OCI-LY7 (cell line): Measurements from ENCODE around the gene GNAS-AS1. TPM values are rescaled to one million over a fixed set of nuclear protein-coding genes. Genes with fewer than 3 reads are reported as not detected.

ENCODE experiments used
- BruUV-seq: library from RNA; stranded (reverse); fragments of 400-500 nt; replicated peaks from 2 replicates; lab custom pipeline; 2021; lab: Mats Ljungman, UMichigan
- CTCF ChIA-PET: fragments of 300-600 bp; sonication (Branson Sonifier 250); formaldehyde crosslinking; loops from one replicate; lab custom pipeline; 2022; ENCODE audit warnings: antibody characterized with exemption; ENCODE audit not compliant: unreplicated experiment; lab: Charles Lee
- POLR2A ChIA-PET: fragments of 300-600 bp; sonication (Branson Sonifier 250); formaldehyde crosslinking; loops from one replicate; lab custom pipeline; 2022; ENCODE audit warnings: antibody characterized with exemption; lab: Charles Lee
- DNase-seq: peaks from one replicate; pipeline ENCODE4 v3.0.0-alpha.2; 2015; ENCODE audit warnings: low spot score
- H2AFZ ChIP-seq: fragments of 200-600 bp; sonication (generic), shearing (Covaris generic); 2 replicates; pipeline ENCODE4 v1.6.1; 2014; ENCODE audit warnings: mild to moderate bottlenecking, antibody characterized with exemption, low read length, moderate library complexity
- H3K27ac ChIP-seq: fragments of 200-600 bp; sonication (generic); 2 replicates; pipeline ENCODE4 v1.5.1; 2014; ENCODE audit warnings: mixed run types, low read depth, mild to moderate bottlenecking, moderate library complexity, low read length, inconsistent platforms; ENCODE audit not compliant: poor library complexity, severe bottlenecking
- H3K36me3 ChIP-seq: fragments of 200-600 bp; sonication (generic); 2 replicates; pipeline ENCODE4 v1.6.1; 2014; ENCODE audit warnings: mild to moderate bottlenecking, antibody characterized with exemption, low read length, moderate library complexity, mixed read lengths; ENCODE audit not compliant: insufficient read depth
- H3K4me1 ChIP-seq: fragments of 200-600 bp; sonication (generic); 2 replicates; pipeline ENCODE4 v1.5.1; 2014; ENCODE audit warnings: mild to moderate bottlenecking, low read length; ENCODE audit not compliant: insufficient read depth, poor library complexity, severe bottlenecking
- H3K4me2 ChIP-seq: fragments of 200-600 bp; sonication (generic); 2 replicates; pipeline ENCODE4 v1.6.1; 2014; ENCODE audit warnings: mild to moderate bottlenecking, low read length
- H3K4me3 ChIP-seq: fragments of 200-600 bp; sonication (generic); 2 replicates; pipeline ENCODE4 v1.5.1; 2014; ENCODE audit warnings: mild to moderate bottlenecking, low read depth, low read length; ENCODE audit not compliant: poor library complexity, severe bottlenecking
- H3K79me2 ChIP-seq: fragments of 200-600 bp; sonication (generic); 2 replicates; pipeline ENCODE4 v1.6.1; 2016; ENCODE audit warnings: low read depth, mild to moderate bottlenecking, low read length, moderate library complexity, mixed read lengths; ENCODE audit not compliant: insufficient read depth
- H3K9me2 ChIP-seq: fragments of 200-600 bp; sonication (generic); 2 replicates; pipeline ENCODE4 v1.6.1; 2016; ENCODE audit warnings: mild to moderate bottlenecking, low read length, mixed read lengths; ENCODE audit not compliant: insufficient read depth
- H3K9me3 ChIP-seq: fragments of 200-600 bp; sonication (generic); 2 replicates; pipeline ENCODE4 v1.6.1; 2014; ENCODE audit warnings: mild to moderate bottlenecking, mixed run types, low read length, mixed read lengths
- H4K20me1 ChIP-seq: fragments of 200-600 bp; sonication (generic); 2 replicates; pipeline ENCODE4 v1.6.1; 2014; ENCODE audit warnings: mild to moderate bottlenecking, antibody characterized with exemption, low read length, moderate library complexity, mixed read lengths; ENCODE audit not compliant: insufficient read depth
- EZH2phosphoT487 ChIP-seq: fragments of 200-600 bp; sonication (generic); IDR thresholded peaks from 2 replicates; pipeline ENCODE4 v1.6.1; 2018; ENCODE audit warnings: low read depth, borderline replicate concordance, mild to moderate bottlenecking, mixed run types, antibody characterized with exemption, low read length, moderate library complexity, mixed read lengths
- intact Hi-C: fragments of 100-400 bp; cut with micrococcal nuclease; formaldehyde crosslinking; loops from one replicate; pipeline ENCODE4 v1.10.0; 2022; ENCODE audit not compliant: unreplicated experiment
- total RNA-seq, 2 experiments: library from RNA; depleted of rRNA in 1 of 2; stranded (reverse); fragments of >200 nt in 1 of 2; shearing (Covaris generic) in 1 of 2; gene quantifications; 2 replicates each; pipeline ENCODE4 v1.2.3, GENCODE V29; 2014 to 2022
- TF ChIP-seq, protein P1 (sequence below): fragments of 200-600 bp; sonication (generic); conservative IDR thresholded peaks from 2 replicates; pipeline ENCODE4 v1.5.1; 2014; ENCODE audit warnings: mild to moderate bottlenecking, antibody characterized with exemption, low read length, moderate library complexity, mixed read lengths

Gene GNAS-AS1
- total RNA-seq, 2 experiments from 2014 or later = 6.5 to 11.6 TPM

- POLR2A ChIA-PET = no interaction called here
Observed at GRCh38 chr20:58775371-58775770, 75.3 kb downstream of the GNAS-AS1 start.

GRCh38 chr20:58774667-58775263 lies 75.9 kb downstream of the GNAS-AS1 start:
- ChIA-PET CTCF (no interaction called here), POLR2A (no interaction called here)
- intact Hi-C loops = no loop called here
- Histone ChIP-seq H3K4me1 (no peaks in the 10 kb centered on the region), H2AFZ (no peak overlapping the region), H3K27ac (no peak overlapping the region), H3K4me2 (no peak overlapping the region), H3K9me2 (no peaks in the 10 kb centered on the region), H3K79me2 (no peaks in the 10 kb centered on the region), H3K36me3 (no peaks in the 10 kb centered on the region), H4K20me1 (no peaks in the 10 kb centered on the region), H3K4me3 (no peak overlapping the region), H3K9me3 (no peaks in the 10 kb centered on the region)
- BruUV-seq = no TSS peak
- TF ChIP-seq, protein P1, sequence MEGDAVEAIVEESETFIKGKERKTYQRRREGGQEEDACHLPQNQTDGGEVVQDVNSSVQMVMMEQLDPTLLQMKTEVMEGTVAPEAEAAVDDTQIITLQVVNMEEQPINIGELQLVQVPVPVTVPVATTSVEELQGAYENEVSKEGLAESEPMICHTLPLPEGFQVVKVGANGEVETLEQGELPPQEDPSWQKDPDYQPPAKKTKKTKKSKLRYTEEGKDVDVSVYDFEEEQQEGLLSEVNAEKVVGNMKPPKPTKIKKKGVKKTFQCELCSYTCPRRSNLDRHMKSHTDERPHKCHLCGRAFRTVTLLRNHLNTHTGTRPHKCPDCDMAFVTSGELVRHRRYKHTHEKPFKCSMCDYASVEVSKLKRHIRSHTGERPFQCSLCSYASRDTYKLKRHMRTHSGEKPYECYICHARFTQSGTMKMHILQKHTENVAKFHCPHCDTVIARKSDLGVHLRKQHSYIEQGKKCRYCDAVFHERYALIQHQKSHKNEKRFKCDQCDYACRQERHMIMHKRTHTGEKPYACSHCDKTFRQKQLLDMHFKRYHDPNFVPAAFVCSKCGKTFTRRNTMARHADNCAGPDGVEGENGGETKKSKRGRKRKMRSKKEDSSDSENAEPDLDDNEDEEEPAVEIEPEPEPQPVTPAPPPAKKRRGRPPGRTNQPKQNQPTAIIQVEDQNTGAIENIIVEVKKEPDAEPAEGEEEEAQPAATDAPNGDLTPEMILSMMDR = no peak
- TF ChIP-seq EZH2phosphoT487 = no peak
- no peak for DNase-seq

More at GRCh38 chr20:58775371-58775770, 75.3 kb downstream of the GNAS-AS1 start:
- Histone ChIP-seq H3K36me3 (no peaks in the 10 kb centered on the region), H2AFZ (no peak overlapping the region), H3K79me2 (no peaks in the 10 kb centered on the region), H3K4me3 (no peak overlapping the region), H3K9me2 (no peaks in the 10 kb centered on the region), H4K20me1 (no peaks in the 10 kb centered on the region), H3K4me1 (no peaks in the 10 kb centered on the region), H3K27ac (no peak overlapping the region), H3K4me2 (no peak overlapping the region), H3K9me3 (no peaks in the 10 kb centered on the region)
- intact Hi-C loops = no loop called here
- TF ChIP-seq, protein P1 = no peak
- no peak for TF ChIP-seq EZH2phosphoT487
- DNase-seq = no peak
- CTCF ChIA-PET = no interaction called here
- no TSS peak for BruUV-seq

- H2AFZ ChIP-seq = no peak overlapping the region
- no peak for DNase-seq
- no peaks in the 10 kb centered on the region for H3K79me2 ChIP-seq
- ChIA-PET POLR2A (no interaction called here), CTCF (no interaction called here)
- H3K9me2 ChIP-seq = no peaks in the 10 kb centered on the region
- intact Hi-C loops = no loop called here
- H3K4me2 ChIP-seq = no peak overlapping the region
- H3K36me3 ChIP-seq = no peaks in the 10 kb centered on the region
- TF ChIP-seq, protein P1 = no peak
- no peak for TF ChIP-seq EZH2phosphoT487
- no peak overlapping the region for H3K27ac ChIP-seq
- no peaks in the 10 kb centered on the region for H3K9me3 ChIP-seq
- H3K4me3 ChIP-seq = no peak overlapping the region
- H3K4me1 ChIP-seq = no peaks in the 10 kb centered on the region
- H4K20me1 ChIP-seq = no peaks in the 10 kb centered on the region
- no TSS peak for BruUV-seq
Observed at GRCh38 chr20:58774214-58774613, 76.5 kb downstream of the GNAS-AS1 start.
